ENCODE data around the gene CALHM2. TPM values are rescaled to one million over a fixed set of nuclear protein-coding genes. Genes with fewer than 3 reads are reported as not detected.

The CALHM2 gene
- total and polyA plus RNA-seq, 5 donors from 2014 or later = 26.1 to 72.4 (median 40.0) TPM

DNA sequence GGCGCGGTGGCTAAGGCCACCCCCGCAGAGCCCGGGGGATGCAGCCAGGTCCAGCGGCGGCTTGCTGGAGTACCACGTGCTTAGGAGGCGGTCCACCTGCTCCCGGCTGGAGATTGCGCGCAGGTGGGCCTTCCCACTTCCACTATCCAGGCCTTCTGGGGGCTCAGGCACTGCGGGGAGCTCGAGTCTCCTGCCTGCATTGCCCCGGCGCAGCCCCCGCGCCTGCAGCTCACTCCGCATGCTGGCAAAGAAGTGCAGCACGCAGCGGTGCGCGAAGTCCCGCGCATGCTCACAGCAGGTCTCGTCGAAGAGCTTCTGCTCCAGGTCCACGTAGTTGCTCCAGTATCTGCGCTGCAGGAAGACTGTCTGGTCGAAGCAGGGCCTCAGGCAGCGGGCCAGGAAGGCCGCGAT is 21.1 kb upstream of the CALHM2 start:
- Mint-ChIP-seq H3K4me1 (peaks cover 0 to 46% (median 30%) of the 10 kb centered on the region in 4 donors), H3K27ac (peak overlapping the region in 2 of 3 donors; percentile 26 to 71), H3K27me3 (peaks cover 10% of the 10 kb centered on the region), H3K9me3 (no peaks in the 10 kb centered on the region), H3K36me3 (no peaks in the 10 kb centered on the region), H3K4me3 (no peak overlapping the region)
- Histone ChIP-seq H3K27me3 (ENCODE audit: control insufficient read depth, insufficient read depth, low read length) (no peaks in the 10 kb centered on the region), H3K36me3 (ENCODE audit: control insufficient read depth, insufficient read depth, low read length) (no peaks in the 10 kb centered on the region), H3K4me3 (ENCODE audit: low read depth, low read length) (no peak overlapping the region), H3K9me3 (ENCODE audit: control insufficient read depth in 2 of 2, low read length in 2 of 2) (no peaks in the 10 kb centered on the region), H3K27ac (ENCODE audit: insufficient read depth, low read length, poor library complexity, severe bottlenecking) (no peak overlapping the region), H3K4me1 (ENCODE audit: control insufficient read depth, insufficient read depth, low read length, poor library complexity, severe bottlenecking) (peaks cover 25% of the 10 kb centered on the region)
- DNase-seq (no peak), ATAC-seq (ENCODE audit: low read depth in 2 of 2) (no peak)

DNA sequence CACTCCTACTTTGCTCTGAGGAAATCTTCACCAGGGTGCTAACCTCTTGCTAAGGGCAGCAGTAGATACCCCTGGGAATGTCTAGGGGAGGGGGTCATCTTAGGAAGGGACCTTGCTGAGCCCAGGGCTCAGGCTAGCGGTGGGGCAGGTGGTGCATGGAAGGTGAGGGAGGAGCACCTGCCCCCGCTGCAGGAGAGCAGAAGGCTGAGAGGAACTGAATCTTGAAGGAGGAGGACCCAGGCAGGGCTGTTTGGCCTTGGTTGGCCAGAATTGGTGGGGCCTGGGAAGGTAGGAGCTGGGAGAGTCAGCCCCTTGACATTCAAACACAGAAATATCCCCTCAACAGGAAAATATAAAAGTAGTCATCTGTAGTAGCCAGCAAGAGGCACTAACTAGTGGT is 19.8 kb upstream of the CALHM2 start:
- no peak overlapping the region for H3K4me3 ChIP-seq (ENCODE audit: low read depth, low read length)
- no peaks in the 10 kb centered on the region for H3K9me3 ChIP-seq (ENCODE audit: control insufficient read depth in 2 of 2, low read length in 2 of 2)
- DNase-seq = peak in 1 of 3 donors; percentile 26
- H3K27me3 ChIP-seq (ENCODE audit: control insufficient read depth, insufficient read depth, low read length) = no peaks in the 10 kb centered on the region
- Mint-ChIP-seq H3K9me3 (no peaks in the 10 kb centered on the region), H3K4me1 (peaks cover 0 to 57% (median 33%) of the 10 kb centered on the region in 4 donors), H3K4me3 (peak overlapping the region in 3 of 4 donors; percentile 76 to 82 (median 82)), H3K27me3 (peaks cover 10% of the 10 kb centered on the region), H3K36me3 (no peaks in the 10 kb centered on the region), H3K27ac (peak overlapping the region; percentile 85 to 97 (median 95))
- no peak for ATAC-seq (ENCODE audit: low read depth in 2 of 2)
- no peaks in the 10 kb centered on the region for H3K36me3 ChIP-seq (ENCODE audit: control insufficient read depth, insufficient read depth, low read length)
- H3K27ac ChIP-seq (ENCODE audit: insufficient read depth, low read length, poor library complexity, severe bottlenecking) = peak overlapping the region; percentile 72
- peaks cover 25% of the 10 kb centered on the region for H3K4me1 ChIP-seq (ENCODE audit: control insufficient read depth, insufficient read depth, low read length, poor library complexity, severe bottlenecking)

DNA sequence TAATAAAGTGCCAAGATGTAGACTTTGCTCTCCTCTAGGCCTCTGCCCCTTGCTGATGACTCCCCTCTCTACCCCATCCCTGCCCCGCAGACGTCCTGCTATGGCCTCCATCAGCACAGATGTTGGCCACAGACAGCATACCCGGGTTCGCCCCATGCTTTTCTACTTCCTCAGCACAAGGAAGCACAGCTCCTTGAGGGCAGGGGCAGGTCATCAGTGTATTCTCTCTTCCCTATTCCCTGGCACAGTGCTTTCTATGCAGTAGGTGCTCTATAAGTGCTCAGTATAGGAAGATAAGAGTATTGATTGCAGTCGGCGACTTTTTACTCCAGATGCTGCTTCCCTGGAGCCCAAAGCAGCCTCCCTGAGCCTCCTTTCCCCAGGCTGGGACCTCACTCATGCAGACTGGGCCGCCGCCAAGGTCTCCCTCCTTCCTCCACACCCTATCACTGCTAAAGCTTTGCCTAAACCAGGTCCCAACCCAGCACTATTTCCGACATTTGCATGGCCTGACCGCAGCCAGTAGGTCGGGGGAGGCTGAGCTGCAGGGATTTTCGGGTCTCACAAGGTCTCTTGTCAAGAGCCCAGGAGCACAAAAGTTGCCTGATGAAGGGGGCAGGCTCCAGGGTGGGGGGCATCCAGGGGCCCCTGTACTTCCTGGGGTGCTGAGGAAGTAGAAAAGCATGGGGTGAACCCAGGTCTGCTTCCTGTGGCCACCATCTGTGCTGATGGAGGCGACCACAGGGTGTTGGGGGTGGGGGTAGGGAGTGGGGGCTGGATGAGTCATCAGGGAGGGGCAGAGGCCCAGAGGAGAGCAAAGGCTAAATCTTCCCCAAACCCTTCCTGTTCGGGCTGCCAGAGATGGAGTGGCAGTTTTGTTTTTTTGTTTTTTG is 18.8 kb upstream of the CALHM2 start:
- Mint-ChIP-seq H3K27me3 (peaks cover 10% of the 10 kb centered on the region), H3K4me3 (peak overlapping the region; percentile 76 to 82 (median 81)), H3K9me3 (no peaks in the 10 kb centered on the region), H3K36me3 (no peaks in the 10 kb centered on the region), H3K4me1 (peaks cover 0 to 60% (median 34%) of the 10 kb centered on the region in 4 donors), H3K27ac (peak overlapping the region; percentile 85 to 97 (median 95))
- H3K9me3 ChIP-seq (ENCODE audit: control insufficient read depth in 2 of 2, low read length in 2 of 2) = no peaks in the 10 kb centered on the region
- DNase-seq = peak; percentile 51 to 95 (median 67)
- peaks cover 25% of the 10 kb centered on the region for H3K4me1 ChIP-seq (ENCODE audit: control insufficient read depth, insufficient read depth, low read length, poor library complexity, severe bottlenecking)
- H3K27ac ChIP-seq (ENCODE audit: insufficient read depth, low read length, poor library complexity, severe bottlenecking) = peak overlapping the region; percentile 72
- H3K36me3 ChIP-seq (ENCODE audit: control insufficient read depth, insufficient read depth, low read length) = no peaks in the 10 kb centered on the region
- no peaks in the 10 kb centered on the region for H3K27me3 ChIP-seq (ENCODE audit: control insufficient read depth, insufficient read depth, low read length)
- ATAC-seq (ENCODE audit: low read depth in 2 of 2) = peak; percentile 93 to 96
- H3K4me3 ChIP-seq (ENCODE audit: low read depth, low read length) = no peak overlapping the region

GRCh38 chr10:103469201-103469600 is 17.0 kb upstream of the CALHM2 start:
- peaks cover 0 to 60% (median 34%) of the 10 kb centered on the region in 4 donors for H3K4me1 Mint-ChIP-seq
- ATAC-seq (ENCODE audit: low read depth in 2 of 2) (no peak), DNase-seq (no peak)
- no peaks in the 10 kb centered on the region for H3K9me3 Mint-ChIP-seq
- H3K4me1 ChIP-seq (ENCODE audit: control insufficient read depth, insufficient read depth, low read length, poor library complexity, severe bottlenecking) = peaks cover 25% of the 10 kb centered on the region
- peak overlapping the region; percentile 78 to 90 (median 83) for H3K27ac Mint-ChIP-seq
- no peaks in the 10 kb centered on the region for H3K9me3 ChIP-seq (ENCODE audit: control insufficient read depth in 2 of 2, low read length in 2 of 2)
- H3K36me3 Mint-ChIP-seq = no peaks in the 10 kb centered on the region
- no peaks in the 10 kb centered on the region for H3K27me3 ChIP-seq (ENCODE audit: control insufficient read depth, insufficient read depth, low read length)
- no peaks in the 10 kb centered on the region for H3K36me3 ChIP-seq (ENCODE audit: control insufficient read depth, insufficient read depth, low read length)
- peaks cover 10% of the 10 kb centered on the region for H3K27me3 Mint-ChIP-seq
- no peak overlapping the region for H3K4me3 ChIP-seq (ENCODE audit: low read depth, low read length)
- no peak overlapping the region for H3K4me3 Mint-ChIP-seq
- no peak overlapping the region for H3K27ac ChIP-seq (ENCODE audit: insufficient read depth, low read length, poor library complexity, severe bottlenecking)

- ATAC-seq (ENCODE audit: low read depth in 2 of 2) (no peak), DNase-seq (no peak)
- H3K27ac ChIP-seq (ENCODE audit: insufficient read depth, low read length, poor library complexity, severe bottlenecking) = no peak overlapping the region
- Mint-ChIP-seq H3K9me3 (no peaks in the 10 kb centered on the region), H3K36me3 (no peaks in the 10 kb centered on the region), H3K27me3 (peaks cover 9% of the 10 kb centered on the region), H3K4me3 (peak overlapping the region in 2 of 4 donors; percentile 17 to 61), H3K27ac (peak overlapping the region; percentile 7 to 93 (median 78)), H3K4me1 (peaks cover 0 to 52% (median 33%) of the 10 kb centered on the region in 4 donors)
- H3K9me3 ChIP-seq (ENCODE audit: control insufficient read depth in 2 of 2, low read length in 2 of 2) = no peaks in the 10 kb centered on the region
- no peaks in the 10 kb centered on the region for H3K27me3 ChIP-seq (ENCODE audit: control insufficient read depth, insufficient read depth, low read length)
- peaks cover 21% of the 10 kb centered on the region for H3K4me1 ChIP-seq (ENCODE audit: control insufficient read depth, insufficient read depth, low read length, poor library complexity, severe bottlenecking)
- no peak overlapping the region for H3K4me3 ChIP-seq (ENCODE audit: low read depth, low read length)
- no peaks in the 10 kb centered on the region for H3K36me3 ChIP-seq (ENCODE audit: control insufficient read depth, insufficient read depth, low read length)
Measured at GRCh38 chr10:103467406-103467805, 15.2 kb upstream of the CALHM2 start.

DNA sequence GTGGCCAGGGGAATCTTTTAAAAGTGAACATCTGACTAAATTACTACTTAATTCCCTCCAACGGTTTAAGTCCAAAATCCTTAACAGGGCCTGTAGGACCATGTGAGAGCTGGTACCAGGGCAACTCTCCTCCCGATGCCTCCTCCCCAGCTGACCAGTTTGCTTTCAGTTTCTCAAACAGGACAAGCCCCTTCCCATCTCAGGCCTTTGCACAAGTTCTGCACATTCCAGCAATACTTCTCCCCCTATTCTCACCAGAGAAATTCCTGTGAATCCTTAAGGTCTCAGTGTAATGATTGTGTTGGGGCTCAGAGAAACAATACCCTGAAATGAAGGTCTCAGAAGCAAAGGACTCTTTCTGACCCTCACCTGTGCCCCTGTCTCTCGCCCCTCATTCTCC is 14.6 kb upstream of the CALHM2 start:
- DNase-seq (no peak), ATAC-seq (ENCODE audit: low read depth in 2 of 2) (no peak)
- Mint-ChIP-seq H3K4me1 (peaks cover 0 to 45% (median 28%) of the 10 kb centered on the region in 4 donors), H3K9me3 (no peaks in the 10 kb centered on the region), H3K4me3 (no peak overlapping the region), H3K36me3 (no peaks in the 10 kb centered on the region), H3K27ac (peak overlapping the region in 2 of 3 donors; percentile 35 to 93), H3K27me3 (peaks cover 9% of the 10 kb centered on the region)
- Histone ChIP-seq H3K4me1 (ENCODE audit: control insufficient read depth, insufficient read depth, low read length, poor library complexity, severe bottlenecking) (peaks cover 14% of the 10 kb centered on the region), H3K27me3 (ENCODE audit: control insufficient read depth, insufficient read depth, low read length) (no peaks in the 10 kb centered on the region), H3K9me3 (ENCODE audit: control insufficient read depth in 2 of 2, low read length in 2 of 2) (no peaks in the 10 kb centered on the region), H3K36me3 (ENCODE audit: control insufficient read depth, insufficient read depth, low read length) (no peaks in the 10 kb centered on the region), H3K27ac (ENCODE audit: insufficient read depth, low read length, poor library complexity, severe bottlenecking) (no peak overlapping the region), H3K4me3 (ENCODE audit: low read depth, low read length) (no peak overlapping the region)

GRCh38 chr10:103465411-103466179 is 13.4 kb upstream of the CALHM2 start:
- H3K27me3 Mint-ChIP-seq = peaks cover 8% of the 10 kb centered on the region
- DNase-seq (no peak), ATAC-seq (ENCODE audit: low read depth in 2 of 2) (no peak)
- Histone ChIP-seq H3K4me1 (ENCODE audit: control insufficient read depth, insufficient read depth, low read length, poor library complexity, severe bottlenecking) (peaks cover 3% of the 10 kb centered on the region), H3K36me3 (ENCODE audit: control insufficient read depth, insufficient read depth, low read length) (no peaks in the 10 kb centered on the region), H3K27ac (ENCODE audit: insufficient read depth, low read length, poor library complexity, severe bottlenecking) (no peak overlapping the region), H3K27me3 (ENCODE audit: control insufficient read depth, insufficient read depth, low read length) (no peaks in the 10 kb centered on the region), H3K9me3 (ENCODE audit: control insufficient read depth in 2 of 2, low read length in 2 of 2) (no peaks in the 10 kb centered on the region), H3K4me3 (ENCODE audit: low read depth, low read length) (no peak overlapping the region)
- H3K4me3 Mint-ChIP-seq = no peak overlapping the region
- peaks cover 0 to 33% (median 19%) of the 10 kb centered on the region in 4 donors for H3K4me1 Mint-ChIP-seq
- no peak overlapping the region for H3K27ac Mint-ChIP-seq
- no peaks in the 10 kb centered on the region for H3K9me3 Mint-ChIP-seq
- no peaks in the 10 kb centered on the region for H3K36me3 Mint-ChIP-seq

All from CD4-positive, CD25-positive, alpha-beta regulatory T cell (primary cell).